Stimulated activated naive CD8-positive, alpha-beta T cell treated with anti-CD3 and anti-CD28 coated beads, Interleukin-15, Interleukin-2, amounts not matched to agents 100 ng/mL and 50 ng/mL, for 24 hours (primary cell): ENCODE data around the gene B4GALNT4.
"Not testable (repeated sequence)": the region's sequence is repeated elsewhere in the genome, so short reads cannot be mapped to it uniquely, and the experiment has no call there.

Source experiments
- H3K27ac Mint-ChIP-seq: one replicate; pipeline ENCODE4 v1.8.0; 2021; ENCODE audit warnings: mild to moderate bottlenecking, mixed read lengths
- H3K27me3 Mint-ChIP-seq: one replicate; pipeline ENCODE4 v1.8.0; 2021; ENCODE audit warnings: mixed read lengths
- H3K36me3 Mint-ChIP-seq: one replicate; pipeline ENCODE4 v1.8.0; 2021; ENCODE audit warnings: low read depth, mixed read lengths
- H3K4me1 Mint-ChIP-seq: one replicate; pipeline ENCODE4 v1.8.0; 2021; ENCODE audit warnings: low read depth, mixed read lengths
- H3K4me3 Mint-ChIP-seq: one replicate; pipeline ENCODE4 v1.8.0; 2021; ENCODE audit warnings: mild to moderate bottlenecking, mixed read lengths
- H3K9me3 Mint-ChIP-seq: one replicate; pipeline ENCODE4 v1.8.0; 2021; ENCODE audit warnings: mixed read lengths

Gene B4GALNT4

GRCh38 chr11:418343-419247 lies 49.3 kb downstream of the B4GALNT4 start:
- H3K36me3 Mint-ChIP-seq: no peaks in the 10 kb centered on the region
- no peaks in the 10 kb centered on the region for H3K27me3 Mint-ChIP-seq
- H3K27ac Mint-ChIP-seq: no peak overlapping the region
- H3K4me1 Mint-ChIP-seq: peaks cover 24% of the 10 kb centered on the region
- H3K9me3 Mint-ChIP-seq: no peaks in the 10 kb centered on the region
- H3K4me3 Mint-ChIP-seq: no peak overlapping the region

GRCh38 chr11:419248-420005 lies 50.1 kb downstream of the B4GALNT4 start:
- Mint-ChIP-seq H3K27ac (no peak overlapping the region), H3K9me3 (no peaks in the 10 kb centered on the region), H3K27me3 (no peaks in the 10 kb centered on the region), H3K36me3 (peaks cover 1% of the 10 kb centered on the region), H3K4me1 (peaks cover 20% of the 10 kb centered on the region), H3K4me3 (no peak overlapping the region)

GRCh38 chr11:420054-420910 lies 51.0 kb downstream of the B4GALNT4 start:
- Mint-ChIP-seq H3K4me3 (no peak overlapping the region), H3K27ac (no peak overlapping the region)

GRCh38 chr11:420911-421321 lies 51.6 kb downstream of the B4GALNT4 start:
- Mint-ChIP-seq H3K27me3 (no peaks in the 10 kb centered on the region), H3K4me3 (no peak overlapping the region), H3K36me3 (peaks cover 10% of the 10 kb centered on the region), H3K9me3 (no peaks in the 10 kb centered on the region), H3K27ac (no peak overlapping the region), H3K4me1 (peaks cover 5% of the 10 kb centered on the region)

More at GRCh38 chr11:420054-420910, 51.0 kb downstream of the B4GALNT4 start:
- H3K27me3 Mint-ChIP-seq: no peaks in the 10 kb centered on the region
- no peaks in the 10 kb centered on the region for H3K9me3 Mint-ChIP-seq
- peaks cover 7% of the 10 kb centered on the region for H3K36me3 Mint-ChIP-seq
- peaks cover 12% of the 10 kb centered on the region for H3K4me1 Mint-ChIP-seq

- Mint-ChIP-seq H3K27ac (no peak overlapping the region), H3K4me3 (no peak overlapping the region), H3K36me3 (peaks cover 10% of the 10 kb centered on the region), H3K9me3 (no peaks in the 10 kb centered on the region), H3K4me1 (no peaks in the 10 kb centered on the region), H3K27me3 (no peaks in the 10 kb centered on the region)
Observed at GRCh38 chr11:422249-422656, 53.0 kb downstream of the B4GALNT4 start.

- no peak overlapping the region for H3K27ac Mint-ChIP-seq
- no peak overlapping the region for H3K4me3 Mint-ChIP-seq
- H3K4me1 Mint-ChIP-seq: no peaks in the 10 kb centered on the region
- H3K9me3 Mint-ChIP-seq: no peaks in the 10 kb centered on the region
- H3K27me3 Mint-ChIP-seq: no peaks in the 10 kb centered on the region
- peaks cover 13% of the 10 kb centered on the region for H3K36me3 Mint-ChIP-seq
Observed at GRCh38 chr11:424232-424631, 54.9 kb downstream of the B4GALNT4 start.

- peaks cover 13% of the 10 kb centered on the region for H3K36me3 Mint-ChIP-seq
- not testable (repeated sequence) for H3K4me1 Mint-ChIP-seq, H3K27me3 Mint-ChIP-seq, H3K4me3 Mint-ChIP-seq, H3K9me3 Mint-ChIP-seq, H3K27ac Mint-ChIP-seq
Observed at GRCh38 chr11:424766-425165, 55.5 kb downstream of the B4GALNT4 start.

- Mint-ChIP-seq H3K36me3 (peaks cover 13% of the 10 kb centered on the region), H3K9me3 (no peaks in the 10 kb centered on the region), H3K4me3 (no peak overlapping the region), H3K27ac (no peak overlapping the region), H3K4me1 (no peaks in the 10 kb centered on the region), H3K27me3 (no peaks in the 10 kb centered on the region)
Observed at GRCh38 chr11:425301-425700, 56.0 kb downstream of the B4GALNT4 start.

- Mint-ChIP-seq H3K9me3 (no peaks in the 10 kb centered on the region), H3K4me1 (no peaks in the 10 kb centered on the region), H3K27ac (no peak overlapping the region), H3K27me3 (no peaks in the 10 kb centered on the region), H3K36me3 (peaks cover 13% of the 10 kb centered on the region), H3K4me3 (no peak overlapping the region)
Observed at GRCh38 chr11:426851-427250, 57.6 kb downstream of the B4GALNT4 start.

- Mint-ChIP-seq H3K9me3 (no peaks in the 10 kb centered on the region), H3K27me3 (no peaks in the 10 kb centered on the region), H3K27ac (no peak overlapping the region), H3K4me3 (no peak overlapping the region), H3K4me1 (no peaks in the 10 kb centered on the region), H3K36me3 (peaks cover 13% of the 10 kb centered on the region)
Observed at GRCh38 chr11:428295-428694, 59.0 kb downstream of the B4GALNT4 start.

GRCh38 chr11:429391-429790 lies 60.1 kb downstream of the B4GALNT4 start:
- no peaks in the 10 kb centered on the region for H3K27me3 Mint-ChIP-seq
- no peaks in the 10 kb centered on the region for H3K4me1 Mint-ChIP-seq
- H3K4me3 Mint-ChIP-seq: no peak overlapping the region
- H3K9me3 Mint-ChIP-seq: no peaks in the 10 kb centered on the region
- no peak overlapping the region for H3K27ac Mint-ChIP-seq
- H3K36me3 Mint-ChIP-seq: peaks cover 12% of the 10 kb centered on the region

- Mint-ChIP-seq H3K27me3 (no peaks in the 10 kb centered on the region), H3K4me3 (no peak overlapping the region), H3K27ac (no peak overlapping the region), H3K4me1 (no peaks in the 10 kb centered on the region), H3K9me3 (no peaks in the 10 kb centered on the region), H3K36me3 (peaks cover 8% of the 10 kb centered on the region)
Observed at GRCh38 chr11:429931-430456, 60.7 kb downstream of the B4GALNT4 start.
